Measurements from ENCODE around the gene LY9.

DNA sequence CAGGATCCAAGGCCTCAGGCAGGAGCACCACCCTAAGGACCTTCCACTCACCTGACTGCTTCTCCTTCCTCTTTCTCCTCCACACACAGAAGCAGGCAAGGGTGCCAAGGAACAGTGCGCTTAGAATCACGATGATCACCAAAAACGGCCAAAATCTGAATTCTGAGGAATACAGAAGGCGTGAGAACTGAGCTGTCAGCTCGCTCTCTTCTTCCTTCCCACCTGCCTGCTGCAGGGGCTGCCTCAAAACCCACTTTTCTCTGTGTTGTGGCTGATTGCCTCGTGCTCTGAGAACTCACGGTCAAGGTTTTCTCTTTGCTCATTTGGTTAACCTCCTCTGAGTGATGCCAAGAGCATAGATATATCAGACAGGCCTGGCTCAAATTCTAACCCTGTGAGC lies 42.9 kb downstream of the LY9 start:
- TF ChIP-seq, protein P1, sequence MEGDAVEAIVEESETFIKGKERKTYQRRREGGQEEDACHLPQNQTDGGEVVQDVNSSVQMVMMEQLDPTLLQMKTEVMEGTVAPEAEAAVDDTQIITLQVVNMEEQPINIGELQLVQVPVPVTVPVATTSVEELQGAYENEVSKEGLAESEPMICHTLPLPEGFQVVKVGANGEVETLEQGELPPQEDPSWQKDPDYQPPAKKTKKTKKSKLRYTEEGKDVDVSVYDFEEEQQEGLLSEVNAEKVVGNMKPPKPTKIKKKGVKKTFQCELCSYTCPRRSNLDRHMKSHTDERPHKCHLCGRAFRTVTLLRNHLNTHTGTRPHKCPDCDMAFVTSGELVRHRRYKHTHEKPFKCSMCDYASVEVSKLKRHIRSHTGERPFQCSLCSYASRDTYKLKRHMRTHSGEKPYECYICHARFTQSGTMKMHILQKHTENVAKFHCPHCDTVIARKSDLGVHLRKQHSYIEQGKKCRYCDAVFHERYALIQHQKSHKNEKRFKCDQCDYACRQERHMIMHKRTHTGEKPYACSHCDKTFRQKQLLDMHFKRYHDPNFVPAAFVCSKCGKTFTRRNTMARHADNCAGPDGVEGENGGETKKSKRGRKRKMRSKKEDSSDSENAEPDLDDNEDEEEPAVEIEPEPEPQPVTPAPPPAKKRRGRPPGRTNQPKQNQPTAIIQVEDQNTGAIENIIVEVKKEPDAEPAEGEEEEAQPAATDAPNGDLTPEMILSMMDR (IDR thresholded peaks at IDR 0.05), result no peak
- TF ChIP-seq POLR2A (IDR thresholded peaks at IDR 0.05) (no peak), EP300 (IDR thresholded peaks at IDR 0.05) (no peak)

All from ovary (tissue), 3 donors.